Measurements from ENCODE around the gene CLCN2. TPM values are rescaled to one million over a fixed set of nuclear protein-coding genes. Genes with fewer than 3 reads are reported as not detected.

Gene CLCN2
- total RNA-seq, 2 donors from 2014 or later: 6.5 to 10.5 TPM

DNA sequence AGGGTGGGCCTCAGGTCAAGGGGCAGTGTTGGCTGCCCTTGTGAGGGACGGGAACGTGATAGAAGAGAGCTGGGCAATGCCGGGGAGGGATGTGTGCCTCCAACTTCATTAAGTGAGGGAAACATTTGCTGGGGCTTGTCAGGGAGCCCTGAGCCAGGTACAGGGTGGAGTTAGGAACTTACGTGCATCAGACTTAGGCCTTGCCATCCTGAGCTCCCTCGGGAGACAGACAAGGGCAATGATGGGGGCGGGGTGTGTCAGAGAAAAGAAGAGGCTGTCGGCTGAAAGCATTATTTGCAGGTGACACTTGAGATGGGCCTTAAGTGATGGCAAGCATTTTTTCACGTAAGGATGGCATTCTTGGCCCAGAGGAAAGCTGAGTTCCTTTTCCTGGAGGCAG lies 22.4 kb downstream of the CLCN2 start:
- H3K27ac Mint-ChIP-seq: no peak overlapping the region
- no peaks in the 10 kb centered on the region for H3K27me3 Mint-ChIP-seq
- H3K4me1 Mint-ChIP-seq (ENCODE audit: low read depth in 2 of 2): peaks cover 36 to 40% of the 10 kb centered on the region in 2 donors
- no peaks in the 10 kb centered on the region for H3K9me3 Mint-ChIP-seq
- peaks cover 2% of the 10 kb centered on the region for H3K36me3 Mint-ChIP-seq
- H3K4me3 Mint-ChIP-seq: no peak overlapping the region
- ATAC-seq: no peak
- no peak for DNase-seq (ENCODE audit: low spot score)

- H3K4me3 Mint-ChIP-seq: no peak overlapping the region
- H3K36me3 Mint-ChIP-seq: peaks cover 6% of the 10 kb centered on the region
- H3K27me3 Mint-ChIP-seq: no peaks in the 10 kb centered on the region
- peaks cover 41 to 45% of the 10 kb centered on the region in 2 donors for H3K4me1 Mint-ChIP-seq (ENCODE audit: low read depth in 2 of 2)
- no peak for ATAC-seq
- H3K9me3 Mint-ChIP-seq: no peaks in the 10 kb centered on the region
- no peak overlapping the region for H3K27ac Mint-ChIP-seq
- DNase-seq (ENCODE audit: low spot score): no peak
These were observed 22.9 kb downstream of the CLCN2 start for GRCh38 chr3:184338511-184338945.

DNA sequence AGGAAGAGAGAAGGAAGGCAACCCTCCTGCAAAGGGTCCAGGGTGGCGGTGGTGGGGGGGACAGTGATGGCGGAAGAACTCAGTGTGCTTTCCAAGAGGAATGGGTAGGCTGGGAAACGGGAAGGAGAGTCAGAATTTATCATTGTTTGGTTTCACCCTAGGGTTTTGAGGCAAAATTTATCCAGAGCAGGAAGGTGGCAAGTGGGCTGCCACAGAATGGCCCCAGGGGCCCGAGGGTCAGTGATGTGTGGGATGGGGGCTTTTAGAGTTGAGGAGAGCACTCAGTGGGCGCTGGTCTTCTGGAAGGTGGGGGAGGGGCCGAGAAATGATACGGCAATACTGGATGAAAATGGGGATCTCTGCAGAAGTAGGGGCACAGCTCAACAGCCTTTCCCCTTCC lies 23.4 kb downstream of the CLCN2 start:
- Mint-ChIP-seq H3K27ac (no peak overlapping the region), H3K4me3 (no peak overlapping the region), H3K36me3 (peaks cover 12% of the 10 kb centered on the region), H3K9me3 (no peaks in the 10 kb centered on the region), H3K27me3 (no peaks in the 10 kb centered on the region), H3K4me1 (ENCODE audit: low read depth in 2 of 2) (peaks cover 46 to 50% of the 10 kb centered on the region in 2 donors)
- ATAC-seq (no peak), DNase-seq (ENCODE audit: low spot score) (no peak)

- DNase-seq (ENCODE audit: low spot score) (no peak), ATAC-seq (no peak)
- H3K4me3 Mint-ChIP-seq: peak within 1 kb of the TSS; percentile 86
- no peaks in the 10 kb centered on the region for H3K9me3 Mint-ChIP-seq
- H3K36me3 Mint-ChIP-seq: peaks cover 18% of the 10 kb centered on the region
- H3K27me3 Mint-ChIP-seq: no peaks in the 10 kb centered on the region
- peaks cover 52 to 57% of the 10 kb centered on the region in 2 donors for H3K4me1 Mint-ChIP-seq (ENCODE audit: low read depth in 2 of 2)
- peak within 1 kb of the TSS in 1 of 2 donors; percentile 68 for H3K27ac Mint-ChIP-seq
These were observed 24.0 kb downstream of the CLCN2 start, which contains the start of gene FAM131A for GRCh38 chr3:184337399-184337714. Gene FAM131A (plus strand): TSS chr3:184337600. CDS start chr3:184337631, 31 bp downstream.

DNA sequence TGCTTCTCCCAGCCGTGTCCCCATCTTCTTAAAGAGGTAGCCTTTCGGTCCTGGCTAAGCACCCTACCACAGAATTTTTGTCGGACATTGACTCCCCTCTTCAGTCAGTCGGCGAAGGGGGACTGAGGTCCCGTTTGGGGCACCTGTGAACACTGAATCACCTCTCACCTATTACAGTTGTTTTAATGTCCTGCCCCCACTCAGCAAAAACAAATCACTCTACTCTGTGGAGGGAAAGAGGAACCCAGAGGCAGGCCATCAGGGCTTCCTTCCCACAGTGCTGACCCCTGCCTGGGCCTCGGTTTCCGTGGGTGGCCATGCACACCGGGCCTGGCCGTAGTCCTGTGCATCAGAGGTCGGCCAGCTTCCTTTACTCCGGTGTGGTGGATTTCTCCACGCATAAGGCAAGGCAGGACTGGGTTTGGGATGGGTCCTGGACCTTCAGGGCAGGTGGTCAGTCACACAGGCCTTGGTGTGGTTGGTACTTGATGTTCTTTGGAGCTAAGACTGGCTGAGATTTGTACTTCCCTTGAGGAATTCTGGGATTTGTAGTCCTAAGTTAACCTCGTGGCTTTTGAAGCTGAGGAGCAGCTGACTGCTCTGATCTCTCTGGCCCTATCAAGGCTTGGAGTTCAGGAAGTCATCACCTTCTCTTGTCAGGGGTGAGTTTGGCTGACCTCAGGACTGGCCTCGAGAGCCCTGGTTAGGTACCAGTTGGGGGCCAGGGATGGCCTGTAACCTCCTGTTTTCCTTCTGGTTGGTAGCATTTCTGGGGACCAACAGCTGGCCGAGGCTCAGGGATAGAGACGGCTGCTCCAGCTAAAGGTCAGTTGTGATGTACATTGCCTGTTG lies 24.6 kb downstream of the CLCN2 start:
- DNase-seq (ENCODE audit: low spot score) (no peak), ATAC-seq (no peak)
- no peaks in the 10 kb centered on the region for H3K27me3 Mint-ChIP-seq
- peaks cover 21% of the 10 kb centered on the region for H3K36me3 Mint-ChIP-seq
- peaks cover 56 to 60% of the 10 kb centered on the region in 2 donors for H3K4me1 Mint-ChIP-seq (ENCODE audit: low read depth in 2 of 2)
- H3K9me3 Mint-ChIP-seq: no peaks in the 10 kb centered on the region
- peak overlapping the region; percentile 86 for H3K4me3 Mint-ChIP-seq
- peak overlapping the region in 1 of 2 donors; percentile 68 for H3K27ac Mint-ChIP-seq

GRCh38 chr3:184335661-184336546 lies 25.5 kb downstream of the CLCN2 start:
- peaks cover 57 to 58% of the 10 kb centered on the region in 2 donors for H3K4me1 Mint-ChIP-seq (ENCODE audit: low read depth in 2 of 2)
- H3K27ac Mint-ChIP-seq: peak overlapping the region; percentile 68 to 70
- peaks cover 25% of the 10 kb centered on the region for H3K36me3 Mint-ChIP-seq
- H3K27me3 Mint-ChIP-seq: no peaks in the 10 kb centered on the region
- H3K4me3 Mint-ChIP-seq: peak overlapping the region; percentile 86
- ATAC-seq (peak; percentile 84 to 89), DNase-seq (ENCODE audit: low spot score) (peak; percentile 86)
- no peaks in the 10 kb centered on the region for H3K9me3 Mint-ChIP-seq

- Mint-ChIP-seq H3K27ac (peak overlapping the region; percentile 62 to 70), H3K27me3 (no peaks in the 10 kb centered on the region), H3K9me3 (no peaks in the 10 kb centered on the region), H3K4me3 (peak overlapping the region; percentile 86), H3K4me1 (ENCODE audit: low read depth in 2 of 2) (peaks cover 53 to 54% of the 10 kb centered on the region in 2 donors), H3K36me3 (peaks cover 26% of the 10 kb centered on the region)
- no peak for DNase-seq (ENCODE audit: low spot score)
- ATAC-seq: no peak
These were observed 26.1 kb downstream of the CLCN2 start for GRCh38 chr3:184335291-184335660.

- Mint-ChIP-seq H3K27ac (peak overlapping the region; percentile 62 to 70), H3K27me3 (no peaks in the 10 kb centered on the region), H3K4me3 (peak overlapping the region; percentile 40), H3K36me3 (peaks cover 29% of the 10 kb centered on the region), H3K4me1 (ENCODE audit: low read depth in 2 of 2) (peaks cover 55% of the 10 kb centered on the region in 2 donors), H3K9me3 (no peaks in the 10 kb centered on the region)
- DNase-seq (ENCODE audit: low spot score) (no peak), ATAC-seq (peak in 1 of 2 donors; percentile 57)
These were observed 26.8 kb downstream of the CLCN2 start for GRCh38 chr3:184334470-184335158.

DNA sequence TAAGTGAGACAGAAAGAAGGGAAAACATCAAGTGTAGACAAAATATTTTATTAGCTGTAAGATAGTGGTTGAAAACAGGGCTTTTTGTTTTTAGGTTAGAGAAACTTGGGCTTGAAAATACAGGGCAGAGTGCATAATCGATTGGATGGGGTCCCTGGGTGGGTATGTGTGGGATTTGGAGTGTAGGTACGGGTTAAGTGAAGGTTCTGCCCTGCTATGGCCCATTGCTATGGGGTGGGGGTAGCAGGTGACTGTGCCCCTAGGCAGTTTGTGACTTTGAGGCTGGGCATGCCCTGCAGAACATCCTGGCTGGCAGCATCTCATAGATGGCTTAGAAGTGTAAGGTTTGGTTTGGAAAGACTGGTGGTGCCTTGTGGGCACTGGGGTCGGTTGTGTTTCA lies 27.7 kb downstream of the CLCN2 start:
- Mint-ChIP-seq H3K4me3 (peak overlapping the region; percentile 14), H3K4me1 (ENCODE audit: low read depth in 2 of 2) (peaks cover 57 to 58% of the 10 kb centered on the region in 2 donors), H3K27me3 (no peaks in the 10 kb centered on the region), H3K36me3 (peaks cover 38% of the 10 kb centered on the region), H3K27ac (peak overlapping the region; percentile 62 to 70), H3K9me3 (no peaks in the 10 kb centered on the region)
- no peak for DNase-seq (ENCODE audit: low spot score)
- no peak for ATAC-seq

- DNase-seq (ENCODE audit: low spot score): no peak
- H3K27me3 Mint-ChIP-seq: no peaks in the 10 kb centered on the region
- peak overlapping the region; percentile 62 to 70 for H3K27ac Mint-ChIP-seq
- peaks cover 58 to 60% of the 10 kb centered on the region in 2 donors for H3K4me1 Mint-ChIP-seq (ENCODE audit: low read depth in 2 of 2)
- H3K36me3 Mint-ChIP-seq: peaks cover 40% of the 10 kb centered on the region
- no peak for ATAC-seq
- H3K9me3 Mint-ChIP-seq: no peaks in the 10 kb centered on the region
- H3K4me3 Mint-ChIP-seq: peak overlapping the region; percentile 14
These were observed 28.2 kb downstream of the CLCN2 start for GRCh38 chr3:184333190-184333589.

DNA sequence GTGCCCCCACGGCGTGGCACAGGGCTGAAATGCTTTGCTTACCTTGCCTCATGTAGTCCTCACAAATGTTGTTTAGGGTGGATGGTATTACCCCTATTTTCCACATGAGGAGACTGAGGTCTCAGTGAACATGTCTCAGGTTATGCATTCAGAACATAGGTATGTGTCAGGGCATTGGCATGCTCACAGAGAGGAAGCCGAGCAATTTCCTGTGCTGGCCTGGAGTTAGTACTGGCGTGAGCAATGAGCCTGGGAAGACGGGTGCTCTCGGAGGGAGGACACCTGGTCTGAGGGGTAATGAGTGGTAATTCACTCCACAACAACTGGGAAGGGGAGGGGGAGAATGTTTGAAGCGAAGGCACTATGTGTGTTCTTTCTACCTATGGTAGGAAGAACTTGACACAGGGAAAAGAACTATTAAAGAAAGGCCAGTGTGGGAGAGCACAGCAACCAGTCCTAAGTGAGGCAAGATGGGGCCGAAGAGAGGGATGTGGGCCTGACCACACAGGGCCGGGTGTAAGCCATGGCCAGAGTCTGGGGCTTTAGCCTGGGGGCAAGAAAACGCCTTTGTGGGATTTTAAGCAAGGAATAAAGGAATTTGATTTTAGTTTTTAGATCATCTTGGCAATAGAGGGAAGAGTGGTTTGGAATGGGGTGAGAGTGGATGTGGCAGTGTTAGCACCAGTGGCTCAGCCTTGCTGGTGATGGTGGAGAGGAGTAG lies 28.9 kb downstream of the CLCN2 start:
- Mint-ChIP-seq H3K9me3 (no peaks in the 10 kb centered on the region), H3K4me1 (ENCODE audit: low read depth in 2 of 2) (peaks cover 51 to 53% of the 10 kb centered on the region in 2 donors), H3K4me3 (no peak overlapping the region), H3K36me3 (peaks cover 42% of the 10 kb centered on the region), H3K27me3 (no peaks in the 10 kb centered on the region), H3K27ac (peak overlapping the region; percentile 62 to 70)
- ATAC-seq: no peak
- no peak for DNase-seq (ENCODE audit: low spot score)

GRCh38 chr3:184328516-184328915 lies 32.9 kb downstream of the CLCN2 start:
- peaks cover 54% of the 10 kb centered on the region for H3K36me3 Mint-ChIP-seq
- no peak for ATAC-seq
- peak overlapping the region in 1 of 2 donors; percentile 25 for H3K27ac Mint-ChIP-seq
- no peak overlapping the region for H3K4me3 Mint-ChIP-seq
- DNase-seq (ENCODE audit: low spot score): no peak
- H3K27me3 Mint-ChIP-seq: no peaks in the 10 kb centered on the region
- no peaks in the 10 kb centered on the region for H3K9me3 Mint-ChIP-seq
- peaks cover 27 to 34% of the 10 kb centered on the region in 2 donors for H3K4me1 Mint-ChIP-seq (ENCODE audit: low read depth in 2 of 2)

GRCh38 chr3:184327171-184327570 lies 34.2 kb downstream of the CLCN2 start:
- no peak for ATAC-seq
- H3K4me1 Mint-ChIP-seq (ENCODE audit: low read depth in 2 of 2): peaks cover 13 to 21% of the 10 kb centered on the region in 2 donors
- H3K9me3 Mint-ChIP-seq: no peaks in the 10 kb centered on the region
- H3K4me3 Mint-ChIP-seq: no peak overlapping the region
- no peaks in the 10 kb centered on the region for H3K27me3 Mint-ChIP-seq
- peak overlapping the region in 1 of 2 donors; percentile 16 for H3K27ac Mint-ChIP-seq
- H3K36me3 Mint-ChIP-seq: peaks cover 47% of the 10 kb centered on the region
- no peak for DNase-seq (ENCODE audit: low spot score)
